Fibroblast of lung (primary cell): ENCODE measurements around the gene CDC42EP2. TPM values are rescaled to one million over a fixed set of nuclear protein-coding genes. Genes with fewer than 3 reads are reported as not detected.

Source experiments
- DNase-seq, 2 donors: peaks; one replicate each; pipeline versions ENCODE4 v3.0.0 to v3.0.0-alpha.2; 2010; ENCODE audit warnings: low read depth in 2 of 2
- H2AFZ ChIP-seq: 2 replicates; pipeline ENCODE4 v1.5.1; 2012; ENCODE audit warnings: low read length, control low read depth, inconsistent platforms
- H3K27ac ChIP-seq: 2 replicates; pipeline ENCODE4 v1.5.1; 2011; ENCODE audit warnings: low read length, control low read depth; ENCODE audit not compliant: insufficient read depth
- H3K27me3 ChIP-seq: 2 replicates; pipeline ENCODE4 v1.5.1; 2011; ENCODE audit warnings: mild to moderate bottlenecking, low read length; ENCODE audit not compliant: control insufficient read depth, insufficient read depth
- H3K36me3 ChIP-seq: 2 replicates; pipeline ENCODE4 v1.5.1; 2011; ENCODE audit warnings: low read length; ENCODE audit not compliant: control insufficient read depth, insufficient read depth
- H3K4me1 ChIP-seq: 2 replicates; pipeline ENCODE4 v1.5.1; 2011; ENCODE audit warnings: low read length; ENCODE audit not compliant: control insufficient read depth, insufficient read depth; ENCODE audit errors: extremely low read depth
- H3K4me2 ChIP-seq: 2 replicates; pipeline ENCODE4 v1.5.1; 2011; ENCODE audit warnings: low read length, control low read depth; ENCODE audit not compliant: insufficient read depth; ENCODE audit errors: extremely low read depth
- H3K4me3 ChIP-seq, 4 experiments: fragments of 200-600 bp in 1 of 4; sonication (generic) in 1 of 4; replicated peaks in 1 of 4; 2 replicates each; pipeline ENCODE4 v1.5.1; 2011 to 2016; ENCODE audit warnings: low read length in 4 of 4, low read depth in 3 of 4, mild to moderate bottlenecking in 3 of 4, control low read depth in 2 of 4, inconsistent platforms in 1 of 4, mixed read lengths in 1 of 4; ENCODE audit not compliant: insufficient read depth in 1 of 4; ENCODE audit errors: control extremely low read depth in 1 of 4
- H3K79me2 ChIP-seq: 2 replicates; pipeline ENCODE4 v1.5.1; 2012; ENCODE audit warnings: mild to moderate bottlenecking, low read length, inconsistent platforms; ENCODE audit not compliant: control insufficient read depth, insufficient read depth
- H3K9ac ChIP-seq: 2 replicates; pipeline ENCODE4 v1.5.1; 2011; ENCODE audit warnings: mild to moderate bottlenecking, low read length, control low read depth; ENCODE audit not compliant: insufficient read depth
- H3K9me3 ChIP-seq: 2 replicates; pipeline ENCODE4 v1.5.1; 2012; ENCODE audit warnings: low read depth, low read length; ENCODE audit not compliant: control insufficient read depth, insufficient read depth
- H4K20me1 ChIP-seq: 2 replicates; pipeline ENCODE4 v1.5.1; 2011; ENCODE audit warnings: low read length; ENCODE audit not compliant: control insufficient read depth, insufficient read depth; ENCODE audit errors: extremely low read depth
- EZH2 ChIP-seq: IDR thresholded peaks from 2 replicates; pipeline ENCODE4 v1.5.1; 2012; ENCODE audit warnings: low read length, control low read depth, mild to moderate bottlenecking; ENCODE audit errors: missing control alignments
- polyA plus RNA-seq, 2 donors: library from polyadenylated mRNA; depleted of rRNA in 1 of 2; stranded (reverse) in 1 of 2; unstranded in 1 of 2; fragments of >200 nt; gene quantifications; 2 replicates each; pipeline ENCODE4 v1.2.1, GENCODE V29; 2011 to 2012; ENCODE audit warnings: missing spikeins in 1 of 2
- total RNA-seq: library from RNA; depleted of rRNA; stranded (reverse); fragments of >200 nt; gene quantifications from 2 replicates; pipeline ENCODE4 v1.2.1, GENCODE V29; 2014
- TF ChIP-seq, protein P1 (sequence below), 2 donors: IDR thresholded peaks in 1 of 2; conservative IDR thresholded peaks in 1 of 2; 1 replicate in 1 of 2; 2 replicates in 1 of 2; pipeline ENCODE4 v1.5.1; 2011 to 2012; ENCODE audit warnings: low read length in 2 of 2, control low read depth in 1 of 2, inconsistent platforms in 1 of 2, low read depth in 1 of 2, mild to moderate bottlenecking in 1 of 2

The CDC42EP2 gene
- total and polyA plus RNA-seq, 2 donors (not counting 1 experiment from before 2014, with no cell fraction given) = 25.6 to 48.4 TPM

- Histone ChIP-seq H3K9ac (no peak overlapping the region), H3K27me3 (no peaks in the 10 kb centered on the region), H3K4me3 (no peak overlapping the region), H3K9me3 (no peaks in the 10 kb centered on the region), H3K4me1 (no peaks in the 10 kb centered on the region), H3K4me2 (no peak overlapping the region), H4K20me1 (peaks cover 1% of the 10 kb centered on the region), H3K36me3 (peaks cover 12% of the 10 kb centered on the region), H3K27ac (no peak overlapping the region), H3K79me2 (peaks cover 63% of the 10 kb centered on the region), H2AFZ (no peak overlapping the region)
- no peak for DNase-seq
- TF ChIP-seq, protein P1, sequence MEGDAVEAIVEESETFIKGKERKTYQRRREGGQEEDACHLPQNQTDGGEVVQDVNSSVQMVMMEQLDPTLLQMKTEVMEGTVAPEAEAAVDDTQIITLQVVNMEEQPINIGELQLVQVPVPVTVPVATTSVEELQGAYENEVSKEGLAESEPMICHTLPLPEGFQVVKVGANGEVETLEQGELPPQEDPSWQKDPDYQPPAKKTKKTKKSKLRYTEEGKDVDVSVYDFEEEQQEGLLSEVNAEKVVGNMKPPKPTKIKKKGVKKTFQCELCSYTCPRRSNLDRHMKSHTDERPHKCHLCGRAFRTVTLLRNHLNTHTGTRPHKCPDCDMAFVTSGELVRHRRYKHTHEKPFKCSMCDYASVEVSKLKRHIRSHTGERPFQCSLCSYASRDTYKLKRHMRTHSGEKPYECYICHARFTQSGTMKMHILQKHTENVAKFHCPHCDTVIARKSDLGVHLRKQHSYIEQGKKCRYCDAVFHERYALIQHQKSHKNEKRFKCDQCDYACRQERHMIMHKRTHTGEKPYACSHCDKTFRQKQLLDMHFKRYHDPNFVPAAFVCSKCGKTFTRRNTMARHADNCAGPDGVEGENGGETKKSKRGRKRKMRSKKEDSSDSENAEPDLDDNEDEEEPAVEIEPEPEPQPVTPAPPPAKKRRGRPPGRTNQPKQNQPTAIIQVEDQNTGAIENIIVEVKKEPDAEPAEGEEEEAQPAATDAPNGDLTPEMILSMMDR (conservative IDR thresholded peaks at IDR 0.05 in 1 of 2, IDR thresholded peaks at IDR 0.05 in 1 of 2; ENCODE audit: low read depth in 1 of 2, low read length in 2 of 2) = no peak
- TF ChIP-seq EZH2 = no peak
These were observed 24.0 kb downstream of the CDC42EP2 start for GRCh38 chr11:65338676-65339075.

DNA sequence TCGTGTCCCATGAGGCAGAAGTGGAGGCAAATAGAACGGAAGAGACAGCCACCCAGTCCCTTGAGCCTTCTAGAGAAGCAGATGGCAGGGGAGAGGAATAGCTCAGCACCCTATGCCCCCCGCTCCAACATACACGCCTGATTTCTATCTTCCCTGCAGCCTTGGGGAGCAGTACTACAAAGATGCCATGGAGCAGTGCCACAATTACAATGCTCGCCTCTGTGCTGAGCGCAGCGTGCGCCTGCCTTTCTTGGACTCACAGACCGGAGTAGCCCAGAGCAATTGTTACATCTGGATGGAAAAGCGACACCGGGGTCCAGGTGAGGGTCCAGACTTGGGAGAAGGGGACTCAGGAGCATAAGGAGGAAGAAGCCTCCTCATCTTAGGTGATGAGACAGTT lies 25.6 kb downstream of the CDC42EP2 start:
- peaks cover 1% of the 10 kb centered on the region for H4K20me1 ChIP-seq
- H3K79me2 ChIP-seq = peaks cover 48% of the 10 kb centered on the region
- no peaks in the 10 kb centered on the region for H3K9me3 ChIP-seq
- TF ChIP-seq, protein P1 (conservative IDR thresholded peaks at IDR 0.05 in 1 of 2, IDR thresholded peaks at IDR 0.05 in 1 of 2; ENCODE audit: low read depth in 1 of 2, low read length in 2 of 2) = no peak
- TF ChIP-seq EZH2 = no peak
- no peaks in the 10 kb centered on the region for H3K27me3 ChIP-seq
- H3K4me1 ChIP-seq = no peaks in the 10 kb centered on the region
- no peak overlapping the region for H2AFZ ChIP-seq
- no peak overlapping the region for H3K4me2 ChIP-seq
- no peak overlapping the region for H3K4me3 ChIP-seq
- H3K27ac ChIP-seq = no peak overlapping the region
- DNase-seq = no peak
- peaks cover 19% of the 10 kb centered on the region for H3K36me3 ChIP-seq
- no peak overlapping the region for H3K9ac ChIP-seq

DNA sequence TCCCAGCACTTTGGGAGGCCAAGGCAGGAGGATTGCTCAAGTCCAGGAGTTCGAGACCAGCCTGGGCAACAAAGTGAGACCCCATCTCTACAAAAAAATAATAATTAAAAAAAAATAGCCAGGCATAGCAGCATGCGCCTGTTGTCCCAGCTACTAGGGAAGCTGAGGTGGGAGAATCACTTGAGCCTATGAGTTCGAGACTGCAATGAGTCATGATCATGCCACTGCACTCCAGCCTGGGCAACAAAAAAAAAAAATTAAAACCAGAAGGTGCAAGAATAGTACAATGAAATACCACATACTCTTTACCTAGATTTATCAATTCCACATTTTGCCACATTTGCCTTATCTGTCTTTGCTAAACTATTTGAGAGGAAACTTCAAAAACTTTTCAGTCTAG lies 27.2 kb downstream of the CDC42EP2 start:
- H3K27me3 ChIP-seq = no peaks in the 10 kb centered on the region
- H3K4me3 ChIP-seq = no peak overlapping the region
- no peak overlapping the region for H3K9ac ChIP-seq
- H3K4me2 ChIP-seq = no peak overlapping the region
- peaks cover 34% of the 10 kb centered on the region for H3K79me2 ChIP-seq
- H3K27ac ChIP-seq = no peak overlapping the region
- H3K4me1 ChIP-seq = no peaks in the 10 kb centered on the region
- no peak overlapping the region for H2AFZ ChIP-seq
- no peak for TF ChIP-seq EZH2
- TF ChIP-seq, protein P1 (conservative IDR thresholded peaks at IDR 0.05 in 1 of 2, IDR thresholded peaks at IDR 0.05 in 1 of 2; ENCODE audit: low read depth in 1 of 2, low read length in 2 of 2) = no peak
- H3K9me3 ChIP-seq = no peaks in the 10 kb centered on the region
- no peak for DNase-seq
- peaks cover 27% of the 10 kb centered on the region for H3K36me3 ChIP-seq
- H4K20me1 ChIP-seq = peaks cover 1% of the 10 kb centered on the region
